Measurements from ENCODE around the gene SDC1.

DNA sequence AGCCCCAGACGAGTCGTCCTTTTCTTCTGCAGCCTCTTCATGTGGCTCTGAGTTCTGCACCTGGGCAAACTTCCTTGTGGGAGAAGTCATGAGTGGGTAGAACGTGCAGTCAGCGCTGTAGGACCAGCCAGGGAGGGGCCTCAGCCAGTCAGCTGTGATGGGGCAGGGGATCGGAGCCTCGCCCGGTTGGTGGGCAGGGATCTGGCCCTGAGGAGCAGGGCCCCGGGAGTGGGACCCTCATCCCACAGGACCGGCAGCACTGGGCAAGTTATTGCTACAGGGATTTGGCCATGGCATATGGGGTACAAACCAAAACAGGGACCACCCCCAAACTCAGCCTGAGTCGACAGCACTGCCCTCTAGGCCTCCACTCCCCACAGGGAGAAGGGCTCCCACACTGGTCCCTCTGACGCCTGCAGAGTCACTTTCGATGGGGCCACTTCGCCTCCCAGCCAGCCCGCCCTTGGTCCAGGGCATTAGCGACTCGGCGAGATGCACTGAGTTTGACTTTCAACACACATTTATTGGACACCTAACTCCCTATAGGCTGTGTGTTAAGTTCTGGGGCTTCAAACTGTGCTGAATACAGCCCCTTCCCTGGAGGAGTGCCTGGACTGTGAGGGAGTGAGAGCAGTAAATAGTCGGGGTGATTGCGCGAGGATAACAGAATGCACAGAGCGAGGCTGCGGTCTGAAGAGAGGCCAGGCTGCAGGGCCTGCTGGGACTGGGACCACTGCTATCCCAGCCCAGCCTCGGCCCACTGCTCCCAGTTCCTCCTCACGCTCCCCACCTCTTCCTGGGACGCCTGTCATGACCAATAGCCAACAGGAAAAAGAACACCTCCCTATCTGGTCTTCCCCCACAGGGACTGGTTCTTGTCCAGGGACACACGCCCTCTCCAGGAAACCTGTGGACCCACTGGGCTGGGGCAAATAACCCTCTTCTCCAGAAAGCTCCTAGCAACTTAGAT, 55.9 kb downstream of the SDC1 start:
- no peak for TF ChIP-seq CTCF (IDR thresholded peaks at IDR 0.05)
- no peak for TF ChIP-seq POLR2A (IDR thresholded peaks at IDR 0.05)
